ENCODE data around the gene PPP1R15A. TPM values are rescaled to one million over a fixed set of nuclear protein-coding genes. Genes with fewer than 3 reads are reported as not detected.
A peak's percentile ranks its signal among the peaks of the same experiment; 100 is the strongest.

PPP1R15A gene
- total and polyA plus RNA-seq, 2 of the 8 experiments (the other 6 are each of a cell fraction or from before 2014, with no cell fraction given): 4.1 to 14.0 TPM

- Histone ChIP-seq H3K36me3 (ENCODE audit: control insufficient read depth in 2 of 4, insufficient read depth in 4 of 4, low read length in 3 of 4) (peaks cover 18 to 57% (median 35%) of the 10 kb centered on the region in 4 experiments), H2BK15ac (ENCODE audit: low read length) (no peak overlapping the region), H2BK12ac (ENCODE audit: low read depth, low read length) (no peak overlapping the region), H4K91ac (replicated peaks; ENCODE audit: insufficient read length, low read length) (no peak overlapping the region), H3K56ac (replicated peaks; ENCODE audit: insufficient read length, low read depth, low read length) (no peak overlapping the region), H3K4me3 (ENCODE audit: extremely low read depth in 1 of 4, insufficient read depth in 2 of 4, low read depth in 3 of 4, low read length in 4 of 4) (no peak overlapping the region), H3K9me3 (ENCODE audit: insufficient read depth in 2 of 2, low read depth in 1 of 2, low read length in 1 of 2) (no peaks in the 10 kb centered on the region), H2BK5ac (ENCODE audit: low read depth, low read length) (no peak overlapping the region), H4K20me1 (replicated peaks in 1 of 2; ENCODE audit: control insufficient read depth in 1 of 2, insufficient read depth in 2 of 2, low read length in 2 of 2) (peaks cover 0 to 7% of the 10 kb centered on the region in 2 experiments), H2BK20ac (ENCODE audit: low read length) (no peak overlapping the region), H2BK120ac (replicated peaks; ENCODE audit: low read depth, low read length) (no peak overlapping the region), H4K8ac (ENCODE audit: extremely low read depth, insufficient read depth, low read length) (no peak overlapping the region; the same call in 1 of the 2 replicates), H3K14ac (ENCODE audit: insufficient read length) (no peak overlapping the region), H3K4me2 (ENCODE audit: insufficient read depth in 1 of 2, low read depth in 2 of 2, low read length in 2 of 2) (no peak overlapping the region), H3K4me1 (replicated peaks in 1 of 4; ENCODE audit: control insufficient read depth in 3 of 4, insufficient read depth in 4 of 4, low read length in 3 of 4) (no peaks in the 10 kb centered on the region), H3K23ac (ENCODE audit: insufficient read length) (no peak overlapping the region), H3K4ac (replicated peaks; ENCODE audit: insufficient read length, low read depth, low read length) (no peak overlapping the region), H2AK5ac (ENCODE audit: low read depth, low read length) (no peak overlapping the region), H2AFZ (ENCODE audit: low read length) (no peak overlapping the region), H3K23me2 (ENCODE audit: low read depth, low read length) (no peaks in the 10 kb centered on the region; the same call in 1 of the 2 replicates), H3K79me2 (ENCODE audit: control insufficient read depth in 1 of 2, insufficient read depth in 2 of 2, low read length in 2 of 2) (no peaks in the 10 kb centered on the region), H3K79me1 (ENCODE audit: low read depth, low read length) (no peaks in the 10 kb centered on the region), H3K27me3 (replicated peaks in 1 of 4; ENCODE audit: control insufficient read depth in 3 of 4, extremely low read depth in 1 of 4, insufficient read depth in 3 of 4, low read length in 3 of 4) (no peaks in the 10 kb centered on the region), H3K18ac (ENCODE audit: extremely low read depth, low read length) (no peak overlapping the region), H3K9ac (replicated peaks in 1 of 4; ENCODE audit: extremely low read depth in 1 of 4, low read depth in 3 of 4, low read length in 3 of 4) (no peak overlapping the region), H4K5ac (ENCODE audit: insufficient read length, low read depth, low read length) (no peak overlapping the region), H3K27ac (ENCODE audit: low read depth, low read length) (no peak overlapping the region)
- CTCF ChIA-PET (ENCODE audit: partially characterized antibody): interaction anchor here (2.0 kb wide), 1 partner anchor 118 kb away, joined by 5 read pairs; no protein-coding TSS in a partner anchor
- TF ChIP-seq RAD21 (IDR thresholded peaks at IDR 0.05 in 1 of 2, conservative IDR thresholded peaks at IDR 0.05 in 1 of 2; ENCODE audit: low read depth in 2 of 2, low read length in 2 of 2): no peak
- peak; percentile 96 for TF ChIP-seq SIX5 (IDR thresholded peaks at IDR 0.05; ENCODE audit: low read depth, low read length)
- no peak for TF ChIP-seq SP1 (IDR thresholded peaks at IDR 0.05; ENCODE audit: low read depth, low read length)
- 94% methylated on average over 9 of the region's 9 CpGs; no CpG with 5 or more reads in 1 of the 2 experiments for WGBS, 2 experiments (ENCODE audit: extremely low coverage in 1 of 2, insufficient coverage in 1 of 2, insufficient read length in 1 of 2, insufficient replicate concordance in 2 of 2, low coverage in 1 of 2, low lambda C conversion rate in 2 of 2, missing lambda C conversion rate in 1 of 2)
- POLR2A ChIA-PET (ENCODE audit: partially characterized antibody): interaction anchor here (0.6 to 3.1 kb wide), 6 partner anchors 13 to 240 kb away, joined by 3 to 8 read pairs (median 3); partner anchors contain the start of genes NTN5, NUCB1 and PPP1R15A
- DNase-seq (ENCODE audit: low read depth in 1 of 2, low spot score in 2 of 2): no peak
- FAIRE-seq: no peak
Observed at GRCh38 chr19:48913114-48913889, 41.1 kb downstream of the PPP1R15A start.

Data from H1 (cell line).